Limb (tissue), 2 donors: ENCODE data around the gene IL7R.

Experiments used
- DNase-seq, 2 donors: peaks; one replicate each; pipeline ENCODE4 v3.0.0-alpha.2; 2016; ENCODE audit errors: extremely low spot score in 2 of 2

Gene IL7R

DNA sequence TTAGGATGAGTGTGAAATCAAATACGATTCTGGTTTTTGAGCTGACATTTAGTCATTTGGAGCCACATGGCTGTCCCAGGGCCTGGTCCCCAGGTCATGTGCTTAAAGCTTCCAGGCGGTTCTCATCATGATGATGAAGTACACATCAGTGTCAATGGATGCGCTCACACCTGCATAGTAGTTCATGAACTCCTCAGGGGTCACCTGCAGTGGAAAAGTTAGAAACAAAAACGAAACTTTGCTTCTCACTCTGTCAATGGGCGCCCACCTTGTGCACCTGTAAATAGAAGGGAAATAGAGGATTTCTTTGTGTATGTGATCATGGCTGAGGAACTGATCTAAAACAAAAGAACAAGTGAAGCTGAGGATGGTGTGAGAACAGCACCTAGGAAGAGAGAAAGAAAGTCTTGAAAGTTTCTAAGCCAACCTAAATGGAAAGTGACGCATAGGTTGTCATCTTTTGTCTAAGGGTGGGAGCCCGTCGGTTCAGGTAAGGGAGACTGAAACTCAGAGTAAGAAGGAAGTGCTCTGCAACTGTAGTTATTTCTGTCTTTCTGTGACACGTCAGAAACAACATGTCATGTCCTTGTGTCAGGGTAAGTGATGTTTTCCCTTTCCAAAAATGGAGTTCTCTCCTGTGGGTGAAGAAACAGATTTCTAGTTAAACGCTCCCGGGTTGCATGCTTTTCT, 47.9 kb downstream of the IL7R start:
- DNase-seq: no peak

- no peak for DNase-seq
These were observed 51.5 kb downstream of the IL7R start for GRCh38 chr5:35908228-35908627.

DNA sequence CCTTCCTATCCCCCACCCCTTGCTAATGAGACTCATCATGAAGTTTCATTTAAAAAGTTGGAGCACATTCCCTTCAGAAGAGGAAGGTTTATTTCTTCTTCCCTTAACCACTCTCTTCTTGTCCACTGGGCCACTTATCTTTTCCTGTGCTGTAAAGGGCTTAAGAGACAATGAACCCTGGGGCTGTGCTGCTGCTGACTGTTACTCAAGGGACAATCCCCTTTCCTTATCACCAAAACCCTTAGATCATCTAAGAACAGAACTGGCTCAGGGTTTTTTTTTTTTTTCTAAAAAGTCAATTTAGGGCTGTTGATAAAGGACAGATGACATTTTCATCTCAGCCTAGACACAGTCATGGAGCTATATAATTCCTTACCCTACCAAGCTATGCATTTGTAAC, 52.1 kb downstream of the IL7R start:
- no peak for DNase-seq

DNA sequence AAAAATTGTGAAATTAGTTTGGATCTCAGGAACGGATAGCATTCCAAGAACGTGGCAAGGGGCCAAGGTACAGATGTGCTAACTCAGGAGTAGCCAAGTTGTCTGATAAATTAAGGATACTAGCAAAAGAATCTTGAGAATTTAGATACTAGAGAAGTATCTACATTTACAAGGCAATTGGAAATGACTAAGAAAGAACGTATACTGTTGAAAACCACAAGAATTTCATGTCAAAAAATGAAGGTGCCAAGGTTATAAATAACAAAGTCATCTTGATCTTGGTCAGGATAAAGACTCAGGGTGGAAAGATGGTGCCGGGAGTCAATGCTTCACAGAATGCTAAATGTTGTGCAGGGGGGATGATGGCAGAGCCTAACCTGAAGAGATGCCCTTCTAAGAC, 62.5 kb downstream of the IL7R start:
- DNase-seq: no peak

GRCh38 chr5:35920890-35921289, 64.2 kb downstream of the IL7R start:
- no peak for DNase-seq

GRCh38 chr5:35921930-35922329, 65.2 kb downstream of the IL7R start:
- no peak for DNase-seq

DNA sequence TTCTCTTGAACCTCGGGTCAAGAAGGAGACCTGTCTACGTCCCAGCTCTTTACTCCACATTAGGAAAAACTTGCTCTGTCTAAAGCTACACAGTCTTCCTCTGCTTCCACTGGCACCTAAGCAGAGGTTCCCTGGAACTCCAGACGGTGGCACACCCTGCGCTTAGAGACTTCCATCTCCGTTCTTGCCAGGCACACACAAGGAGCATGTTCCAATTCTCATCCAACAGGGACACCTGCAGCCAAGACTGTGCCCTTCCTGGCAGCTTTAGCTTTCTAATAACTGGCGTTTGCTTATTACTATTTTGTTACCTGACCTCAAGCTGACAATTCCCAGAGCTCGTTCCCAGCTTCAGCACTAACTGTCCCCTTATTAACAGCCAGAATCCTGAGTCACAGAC, 65.8 kb downstream of the IL7R start:
- DNase-seq: no peak

DNA sequence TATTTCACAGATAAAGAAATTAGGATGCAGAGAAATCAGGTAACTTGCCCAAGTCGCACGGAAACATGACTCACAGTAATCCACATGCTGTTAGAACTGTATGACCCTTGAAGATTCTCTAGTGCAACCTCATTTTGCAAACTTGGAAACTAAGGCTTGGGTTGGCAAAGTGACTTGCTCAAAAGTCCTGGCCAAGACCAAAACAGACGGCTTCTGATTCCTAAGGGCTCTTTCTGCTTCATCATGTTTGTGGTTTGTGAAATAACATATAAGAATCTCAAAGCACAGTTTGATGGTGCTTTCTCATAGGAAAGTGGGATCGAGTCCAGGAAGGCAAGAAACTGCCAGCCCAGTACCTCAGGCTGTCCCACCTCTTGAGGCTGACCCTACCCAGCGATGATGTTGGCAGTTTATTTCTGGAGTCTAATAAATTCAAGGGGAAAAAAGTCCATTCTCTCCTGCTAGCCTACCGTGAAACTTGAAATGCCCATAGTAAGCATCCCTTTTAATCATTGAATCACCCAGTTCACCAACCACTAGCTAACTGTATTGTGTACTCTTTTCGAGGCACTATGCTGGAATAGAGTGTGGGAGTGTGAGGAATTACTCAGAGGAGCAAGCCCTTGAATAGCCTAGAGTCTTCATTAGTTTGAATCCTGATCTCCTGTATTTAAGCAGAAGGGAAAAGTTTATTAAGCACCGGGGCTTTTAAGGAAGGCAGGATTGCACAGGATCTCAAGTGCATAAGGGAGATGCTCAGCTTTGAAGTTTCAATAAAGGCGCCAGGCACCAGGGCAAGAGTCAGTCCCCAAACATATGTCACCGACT, 67.6 kb downstream of the IL7R start:
- no peak for DNase-seq

DNA sequence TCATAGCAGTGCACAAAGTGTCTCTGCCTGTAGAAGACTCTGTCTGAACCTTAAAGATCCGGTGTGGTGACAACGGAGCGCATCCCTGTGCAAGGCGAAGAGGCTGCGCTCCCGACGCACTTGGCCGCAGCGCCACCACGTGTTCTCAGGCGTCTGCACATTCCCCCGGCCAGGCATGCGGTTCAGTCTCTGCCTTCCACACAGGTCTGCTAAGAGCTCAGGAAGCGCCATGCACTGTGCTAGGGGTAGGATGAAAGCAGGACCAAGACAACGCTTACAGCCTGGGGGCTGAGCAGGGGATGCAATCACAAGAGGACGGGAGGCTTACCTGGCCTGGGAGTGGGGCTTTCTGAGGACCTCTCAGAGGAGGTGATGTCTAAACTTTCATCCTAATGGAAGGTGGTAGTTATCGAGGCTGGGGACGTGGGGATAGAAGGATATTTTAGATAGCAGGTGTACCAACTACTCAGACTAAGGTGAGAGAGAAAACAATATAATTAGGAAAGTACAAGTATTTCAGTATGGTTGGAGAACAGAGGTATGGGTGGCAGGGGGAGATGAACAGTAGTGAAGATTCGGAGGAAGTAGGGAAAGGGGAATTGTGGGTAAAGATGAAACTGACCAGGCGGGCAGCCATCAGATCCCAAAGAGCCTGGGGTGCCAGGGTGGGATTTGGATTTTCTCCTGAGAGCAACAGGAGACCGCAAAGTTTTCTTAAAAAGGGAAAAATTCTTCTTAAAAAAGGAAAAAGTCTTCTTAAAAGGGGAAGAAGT, 68.4 kb downstream of the IL7R start:
- peak; percentile 61 to 81 for DNase-seq

DNA sequence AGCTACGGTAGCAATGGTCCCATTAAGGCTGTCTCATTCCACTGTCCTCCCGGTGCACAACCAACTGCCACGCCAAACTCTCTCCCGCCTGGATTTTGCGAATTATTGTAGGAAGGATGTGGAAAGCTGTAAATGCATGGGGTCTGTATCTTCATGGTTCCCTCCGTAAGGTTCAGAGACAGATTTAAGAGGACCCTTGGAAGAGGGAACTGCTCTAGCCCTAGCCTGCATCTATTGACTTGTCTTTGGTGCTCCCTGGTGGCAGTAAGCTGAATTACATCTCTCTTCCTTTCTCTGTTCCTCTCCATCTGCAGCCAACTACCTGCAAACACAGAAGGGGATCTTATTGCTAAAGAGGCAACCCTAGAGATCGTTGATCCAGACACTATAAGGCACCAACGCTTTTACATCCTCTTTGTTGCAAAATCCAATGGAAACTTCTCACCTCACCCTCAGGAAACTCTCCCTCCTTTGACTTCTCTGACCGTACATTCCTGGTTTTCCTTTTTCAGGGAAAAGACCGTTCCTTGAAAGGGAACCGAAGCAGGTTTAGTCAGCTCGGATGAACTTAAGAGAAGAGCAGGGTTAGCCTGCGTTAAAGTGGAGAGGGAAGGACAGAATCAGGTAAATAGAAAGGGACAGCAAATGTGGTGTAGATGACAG, 69.8 kb downstream of the IL7R start:
- DNase-seq: peak; percentile 68 to 70
